GM12872 (cell line): ENCODE data around the gene SLC2A5.

Source experiments
- CTCF ChIP-seq: IDR thresholded peaks from 3 replicates; pipeline ENCODE4 v1.5.1; 2011; ENCODE audit warnings: low read depth, mild to moderate bottlenecking, low read length, moderate library complexity; ENCODE audit not compliant: insufficient read depth

The SLC2A5 gene

GRCh38 chr1:9013819-9014218, 55.6 kb downstream of the SLC2A5 start:
- no peak for TF ChIP-seq CTCF

GRCh38 chr1:9010781-9011323, 58.6 kb downstream of the SLC2A5 start:
- TF ChIP-seq CTCF, result no peak

GRCh38 chr1:9009438-9010370, 59.7 kb downstream of the SLC2A5 start:
- TF ChIP-seq CTCF, result peak; percentile 91

GRCh38 chr1:9008236-9008635, 61.2 kb downstream of the SLC2A5 start:
- TF ChIP-seq CTCF, result 0 out of 3 replicates have a peak, but pooled peaks have one; percentile 17

GRCh38 chr1:9006956-9007615, 62.3 kb downstream of the SLC2A5 start:
- TF ChIP-seq CTCF, result no peak

- TF ChIP-seq CTCF, result no peak
Observed at GRCh38 chr1:9005395-9005708, 64.1 kb downstream of the SLC2A5 start.

GRCh38 chr1:9004700-9005394, 64.6 kb downstream of the SLC2A5 start:
- TF ChIP-seq CTCF, result peak; percentile 99
